HCT116 (cell line): ENCODE data around the gene SLC25A25.

Experiments used
- CTCF ChIP-seq, 3 experiments: fragments of 200-600 bp in 1 of 3; sonication (generic) in 1 of 3; IDR thresholded peaks in 2 of 3; conservative IDR thresholded peaks in 1 of 3; 2 replicates each; pipeline ENCODE4 v1.5.1; 2012 to 2017; ENCODE audit warnings: low read depth in 2 of 3, low read length in 2 of 3, antibody characterized with exemption in 1 of 3, borderline replicate concordance in 1 of 3, control low read depth in 1 of 3, mild to moderate bottlenecking in 1 of 3, mixed read lengths in 1 of 3, mixed run types in 1 of 3, moderate library complexity in 1 of 3; ENCODE audit not compliant: insufficient read depth in 1 of 3
- EGR1 ChIP-seq: IDR thresholded peaks from 2 replicates; pipeline ENCODE4 v1.6.1; 2012; ENCODE audit warnings: low read depth
- EZH2 ChIP-seq: fragments of 200-600 bp; sonication (generic); IDR thresholded peaks from 2 replicates; pipeline ENCODE4 v1.6.1; 2017; ENCODE audit warnings: antibody characterized with exemption, mixed run types
- EZH2phosphoT487 ChIP-seq: fragments of 200-600 bp; IDR thresholded peaks from 2 replicates; pipeline ENCODE4 v1.6.1; 2018; ENCODE audit warnings: antibody characterized with exemption, borderline replicate concordance
- MAX ChIP-seq: IDR thresholded peaks from 2 replicates; pipeline ENCODE4 v1.6.1; 2012
- POLR2A ChIP-seq: IDR thresholded peaks from 2 replicates; pipeline ENCODE4 v1.7.0; 2011; ENCODE audit warnings: borderline replicate concordance; ENCODE audit not compliant: insufficient read depth, insufficient read length; ENCODE audit errors: extremely low read depth
- POLR2AphosphoS5 ChIP-seq: IDR thresholded peaks from 2 replicates; pipeline ENCODE4 v1.6.1; 2011; ENCODE audit warnings: mild to moderate bottlenecking, low read depth, low read length, moderate library complexity
- REST ChIP-seq: IDR thresholded peaks from 2 replicates; pipeline ENCODE4 v1.6.1; 2012; ENCODE audit warnings: low read depth
- SIN3A ChIP-seq: IDR thresholded peaks from 2 replicates; pipeline ENCODE4 v1.6.1; 2012; ENCODE audit warnings: low read depth
- TCF7L2 ChIP-seq: IDR thresholded peaks from 2 replicates; pipeline ENCODE4 v1.7.0; 2011; ENCODE audit warnings: borderline replicate concordance, inconsistent platforms; ENCODE audit not compliant: insufficient read depth, insufficient read length; ENCODE audit errors: extremely low read depth
- YY1 ChIP-seq: IDR thresholded peaks from 2 replicates; pipeline ENCODE4 v1.6.1; 2011; ENCODE audit warnings: low read length, low read depth, moderate library complexity, mild to moderate bottlenecking; ENCODE audit not compliant: insufficient replicate concordance; ENCODE audit errors: extremely low read depth
- ZNF274 ChIP-seq: fragments of 200-500 bp; sonication (Bioruptor generic); IDR thresholded peaks from 2 replicates; pipeline ENCODE4 v1.6.1; 2014; ENCODE audit warnings: mild to moderate bottlenecking, low read depth, low read length, inconsistent platforms
- TF ChIP-seq, protein P1 (sequence below): IDR thresholded peaks from 2 replicates; pipeline ENCODE4 v1.6.1; 2011; ENCODE audit warnings: mild to moderate bottlenecking, low read length, moderate library complexity; ENCODE audit not compliant: insufficient replicate concordance; ENCODE audit errors: extremely low read depth
- TF ChIP-seq, protein P2 (sequence below): IDR thresholded peaks from 2 replicates; pipeline ENCODE4 v1.6.1; 2012

DNA sequence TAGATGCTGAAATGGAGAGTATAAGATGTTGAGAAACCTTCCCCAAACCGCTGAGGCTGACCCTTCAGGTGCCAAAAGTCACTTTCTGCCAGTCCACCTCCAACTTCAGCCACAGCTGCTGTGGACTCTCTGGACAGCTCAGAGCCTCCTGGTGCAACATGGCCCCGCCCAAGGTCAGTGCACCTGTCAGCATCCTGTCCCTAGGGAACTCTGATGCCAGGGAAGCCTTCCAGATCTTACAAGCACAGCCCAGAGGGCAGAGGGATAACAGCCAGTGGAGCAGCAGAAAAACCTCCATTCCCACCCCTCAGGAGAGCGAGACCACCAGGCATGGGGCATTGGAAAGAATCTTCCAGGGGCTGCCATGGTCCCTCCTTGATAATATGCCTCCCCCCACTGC lies 70.0 kb downstream of the SLC25A25 start:
- TF ChIP-seq POLR2A: no peak
- TF ChIP-seq CTCF (IDR thresholded peaks at IDR 0.05 in 2 of 3, conservative IDR thresholded peaks at IDR 0.05 in 1 of 3; ENCODE audit: borderline replicate concordance in 1 of 3, insufficient read depth in 1 of 3, low read depth in 2 of 3, low read length in 2 of 3): no peak
- TF ChIP-seq POLR2AphosphoS5: no peak
- no peak for TF ChIP-seq ZNF274
- no peak for TF ChIP-seq TCF7L2
- no peak for TF ChIP-seq REST
- TF ChIP-seq, protein P1, sequence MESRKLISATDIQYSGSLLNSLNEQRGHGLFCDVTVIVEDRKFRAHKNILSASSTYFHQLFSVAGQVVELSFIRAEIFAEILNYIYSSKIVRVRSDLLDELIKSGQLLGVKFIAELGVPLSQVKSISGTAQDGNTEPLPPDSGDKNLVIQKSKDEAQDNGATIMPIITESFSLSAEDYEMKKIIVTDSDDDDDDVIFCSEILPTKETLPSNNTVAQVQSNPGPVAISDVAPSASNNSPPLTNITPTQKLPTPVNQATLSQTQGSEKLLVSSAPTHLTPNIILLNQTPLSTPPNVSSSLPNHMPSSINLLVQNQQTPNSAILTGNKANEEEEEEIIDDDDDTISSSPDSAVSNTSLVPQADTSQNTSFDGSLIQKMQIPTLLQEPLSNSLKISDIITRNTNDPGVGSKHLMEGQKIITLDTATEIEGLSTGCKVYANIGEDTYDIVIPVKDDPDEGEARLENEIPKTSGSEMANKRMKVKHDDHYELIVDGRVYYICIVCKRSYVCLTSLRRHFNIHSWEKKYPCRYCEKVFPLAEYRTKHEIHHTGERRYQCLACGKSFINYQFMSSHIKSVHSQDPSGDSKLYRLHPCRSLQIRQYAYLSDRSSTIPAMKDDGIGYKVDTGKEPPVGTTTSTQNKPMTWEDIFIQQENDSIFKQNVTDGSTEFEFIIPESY: no peak
- no peak for TF ChIP-seq EZH2
- TF ChIP-seq EGR1: no peak
- TF ChIP-seq MAX: no peak
- TF ChIP-seq YY1: no peak
- no peak for TF ChIP-seq SIN3A
- TF ChIP-seq, protein P2, sequence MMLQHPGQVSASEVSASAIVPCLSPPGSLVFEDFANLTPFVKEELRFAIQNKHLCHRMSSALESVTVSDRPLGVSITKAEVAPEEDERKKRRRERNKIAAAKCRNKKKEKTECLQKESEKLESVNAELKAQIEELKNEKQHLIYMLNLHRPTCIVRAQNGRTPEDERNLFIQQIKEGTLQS: no peak
- no peak for TF ChIP-seq EZH2phosphoT487
